HG02973 (cell line): ENCODE measurements around the gene CFAP54.
"Not testable (repeated sequence)": the region's sequence is repeated elsewhere in the genome, so short reads cannot be mapped to it uniquely, and the experiment has no call there.

Experiments used
- ATAC-seq: cut with Tn5 transposase; IDR thresholded peaks from one replicate; pipeline ENCODE4 v1.9.1; 2021; ENCODE audit warnings: moderate library complexity; ENCODE audit not compliant: unreplicated experiment

The CFAP54 gene

DNA sequence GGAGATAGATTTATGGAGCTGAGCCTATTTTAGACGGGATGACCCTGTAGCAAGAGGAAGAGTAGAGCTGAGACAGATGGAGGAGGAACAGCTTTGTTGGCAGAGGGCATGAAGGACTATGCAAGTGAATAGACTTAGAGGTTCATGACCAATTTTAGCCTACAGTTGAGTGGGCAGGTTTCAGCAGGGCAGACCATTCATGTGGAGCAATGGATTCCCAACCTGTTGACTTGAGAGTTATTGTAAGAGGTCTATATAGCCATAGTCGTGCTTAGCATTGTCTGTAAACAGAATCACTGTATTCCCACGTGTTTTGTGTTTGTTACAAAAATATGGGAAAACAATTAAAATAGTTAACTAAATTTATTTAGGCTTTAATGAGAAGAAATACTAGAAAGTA, 116.8 kb downstream of the CFAP54 start:
- no peak for ATAC-seq

DNA sequence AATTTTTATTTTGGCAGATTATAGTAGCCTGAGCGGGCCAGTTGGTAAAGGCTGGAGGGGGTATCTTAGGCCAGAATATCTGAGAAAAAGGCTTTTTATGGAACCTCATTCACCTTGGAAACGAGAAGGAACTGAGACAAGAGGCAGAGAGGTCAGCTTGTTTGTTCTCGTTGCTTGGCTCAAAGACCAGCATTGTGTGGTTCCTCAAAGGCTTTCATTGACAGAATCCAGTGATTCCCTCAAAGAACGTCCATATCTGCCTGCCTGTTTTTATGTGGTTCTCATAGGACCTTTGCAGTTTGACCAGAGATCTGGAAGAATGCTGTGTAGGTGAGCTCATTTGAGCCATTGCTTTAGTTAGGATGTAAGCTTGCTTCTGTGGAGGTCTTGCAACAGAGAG, 117.3 kb downstream of the CFAP54 start:
- no peak for ATAC-seq

DNA sequence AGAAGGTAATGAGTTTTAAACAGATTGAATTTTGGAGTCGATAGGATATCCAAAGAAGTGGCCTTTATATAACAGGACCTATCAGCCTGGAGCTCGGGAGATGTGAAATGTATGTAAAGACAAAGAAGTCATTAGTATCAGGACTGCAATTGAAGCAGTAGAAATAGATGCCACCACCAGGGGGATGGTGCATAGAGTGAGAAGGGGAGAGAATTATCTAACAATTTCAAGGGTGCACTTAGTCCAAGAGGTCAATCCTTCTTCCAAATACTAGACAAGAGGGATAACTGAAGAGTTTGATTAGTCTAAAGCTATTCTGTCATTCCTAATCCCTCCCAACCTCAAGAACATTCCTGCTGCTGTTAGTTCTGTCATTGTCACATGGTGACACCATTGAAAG, 127.8 kb downstream of the CFAP54 start:
- ATAC-seq = no peak

DNA sequence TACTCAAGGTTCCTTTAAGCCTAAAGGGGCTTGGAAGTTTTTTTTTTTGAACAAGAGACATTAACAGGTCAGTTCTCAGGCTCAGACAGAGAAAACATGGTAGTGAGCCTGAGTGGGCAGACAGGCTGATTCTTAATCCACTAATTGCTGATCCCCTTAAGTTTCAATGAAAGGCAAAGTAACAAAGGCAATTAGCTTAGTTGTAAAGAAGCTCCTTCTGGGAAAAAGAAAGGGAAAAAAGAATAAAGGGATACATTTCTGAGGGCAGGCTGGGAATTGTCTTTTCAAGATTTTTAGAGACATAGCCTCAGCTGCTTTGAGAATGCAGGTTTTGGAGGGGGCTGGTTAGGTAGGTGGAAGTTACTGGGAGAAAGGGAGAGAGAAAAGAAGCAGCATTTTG, 133.8 kb downstream of the CFAP54 start:
- no peak for ATAC-seq

DNA sequence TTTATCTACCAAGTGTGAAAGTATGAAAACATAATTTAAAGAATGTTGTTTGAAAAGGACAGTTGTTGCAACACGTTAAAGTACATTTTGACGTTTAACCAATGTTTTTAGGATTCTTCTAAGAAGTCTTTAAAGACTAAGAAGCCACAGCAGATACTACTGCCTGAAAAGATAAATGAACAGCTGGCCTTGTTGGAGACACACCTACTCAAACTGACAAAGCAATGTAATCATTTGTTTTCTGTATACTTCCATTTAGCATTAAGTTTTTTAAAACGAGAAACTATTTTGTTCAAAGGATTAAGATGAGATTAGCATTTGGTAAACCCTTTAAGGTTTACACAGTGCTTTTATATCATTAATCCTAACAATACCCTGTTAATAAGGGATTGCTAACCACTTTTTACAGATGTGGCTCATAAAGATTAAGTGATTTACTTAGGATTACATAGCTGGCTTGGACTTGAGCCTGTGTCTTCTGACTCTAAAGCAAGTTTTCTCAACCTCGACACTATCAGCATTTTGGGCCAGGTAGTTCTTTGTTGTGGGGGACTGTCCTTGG, 134.4 kb downstream of the CFAP54 start:
- ATAC-seq = no peak

DNA sequence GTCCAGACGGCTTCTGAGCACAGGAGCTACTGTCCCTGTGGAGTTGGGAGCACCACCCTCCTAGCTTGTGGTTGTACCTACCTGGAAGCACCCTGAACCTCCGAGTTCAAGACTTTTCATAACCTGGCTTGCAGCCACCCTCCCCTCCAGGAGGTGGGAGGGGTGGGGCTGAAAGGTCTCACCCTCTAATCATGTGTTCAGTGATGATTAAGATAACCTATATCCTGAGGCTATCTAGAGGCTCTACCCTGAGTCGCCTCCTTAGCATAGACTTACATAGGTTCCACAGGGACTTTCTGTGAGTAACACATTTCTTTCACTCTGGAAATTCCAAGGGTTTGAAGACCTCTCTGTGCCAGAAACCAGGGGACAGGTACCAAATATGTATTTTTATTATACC, 146.5 kb downstream of the CFAP54 start:
- no peak for ATAC-seq

DNA sequence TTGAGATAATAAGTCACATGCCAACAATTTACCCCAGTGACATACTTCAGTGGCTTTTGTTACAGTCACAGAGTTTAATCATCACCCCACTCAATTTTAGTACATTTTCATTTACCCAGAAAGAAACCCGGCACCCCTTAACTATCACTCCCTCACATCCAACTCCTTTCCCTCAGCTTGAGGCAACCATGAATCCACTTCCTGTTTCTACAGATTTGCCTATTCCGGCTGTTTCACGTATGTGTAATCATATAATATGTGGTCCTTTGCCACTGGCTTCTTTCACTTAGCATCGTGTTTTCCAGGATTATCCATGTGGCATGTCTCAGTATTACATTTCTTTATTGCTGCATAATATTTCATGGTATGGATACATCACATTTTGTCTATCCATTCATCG, 147.5 kb downstream of the CFAP54 start:
- ATAC-seq = no peak

DNA sequence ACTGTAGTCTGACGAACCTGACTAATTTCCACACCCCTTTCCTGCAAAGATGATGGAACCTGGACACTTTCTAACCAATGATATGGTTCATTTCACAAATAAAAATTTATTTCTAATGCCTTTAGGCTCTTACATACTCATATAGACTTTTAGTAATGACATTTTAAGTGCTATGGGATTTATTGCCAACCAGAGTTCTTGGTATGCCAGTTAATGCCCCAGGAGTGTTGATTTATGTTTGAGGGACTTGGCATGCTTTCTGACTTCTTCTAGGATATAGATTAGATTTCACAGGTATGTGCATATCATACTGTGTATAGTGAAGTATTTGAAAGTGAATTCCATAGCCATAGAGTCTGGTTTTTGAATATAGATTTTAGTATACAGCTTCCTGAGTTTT, 159.5 kb downstream of the CFAP54 start:
- no peak for ATAC-seq

DNA sequence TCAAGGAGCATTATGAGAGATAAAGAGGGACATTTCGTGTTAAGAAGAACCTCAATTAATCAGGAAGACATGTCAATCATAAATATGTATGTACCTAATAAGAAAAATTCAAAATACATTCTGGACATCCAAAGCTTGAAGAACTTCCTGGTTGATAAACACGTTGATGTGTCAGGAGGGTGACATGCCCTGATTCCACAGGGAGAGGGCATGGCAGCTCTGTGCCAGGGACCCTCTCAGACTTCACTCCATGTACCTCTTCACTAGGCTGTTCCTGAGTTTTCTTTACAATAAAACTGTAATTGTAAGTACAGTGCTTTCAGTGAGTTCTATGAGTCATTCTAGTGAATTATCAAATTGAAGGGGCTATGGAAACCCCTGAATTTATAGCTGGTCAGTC, 163.5 kb downstream of the CFAP54 start:
- ATAC-seq = no peak

DNA sequence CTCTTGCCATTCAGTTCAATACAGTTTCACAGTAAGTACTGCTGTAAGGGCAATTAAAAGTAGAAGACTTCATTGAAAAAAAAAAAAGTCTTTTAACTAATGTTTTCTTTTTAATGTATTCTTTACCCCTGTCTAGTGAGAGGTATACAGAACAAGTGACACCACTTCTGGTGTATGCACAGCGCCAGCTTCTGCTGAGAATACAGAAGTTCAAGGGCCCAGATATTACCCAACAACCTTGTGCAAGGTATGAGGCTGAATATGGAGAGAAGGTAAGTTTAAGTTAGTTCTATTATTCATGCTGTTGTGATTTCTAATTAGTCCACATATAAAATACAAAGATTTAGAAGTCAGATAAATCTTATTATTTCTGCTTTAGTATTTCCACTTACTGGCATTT, 168.7 kb downstream of the CFAP54 start:
- no peak for ATAC-seq

DNA sequence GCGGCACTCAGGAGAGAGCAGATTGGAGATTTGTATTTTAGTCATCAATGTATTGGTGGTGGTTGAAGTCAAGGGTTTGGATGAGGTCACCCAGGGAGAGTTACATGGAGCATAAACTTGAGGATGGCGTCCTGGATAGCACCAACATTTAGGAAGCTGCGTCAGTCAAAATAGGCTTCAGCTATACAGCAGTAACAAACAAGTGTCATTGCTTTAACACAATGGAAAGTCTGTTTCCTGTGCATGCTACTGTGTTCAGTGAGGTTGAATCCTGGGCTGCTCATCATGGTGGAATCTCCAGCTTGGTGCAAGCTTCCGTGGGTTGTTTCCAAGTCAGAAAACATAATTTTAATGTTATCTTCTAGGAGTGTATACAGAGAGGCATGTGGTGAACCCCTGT, 180.4 kb downstream of the CFAP54 start:
- ATAC-seq = no peak

DNA sequence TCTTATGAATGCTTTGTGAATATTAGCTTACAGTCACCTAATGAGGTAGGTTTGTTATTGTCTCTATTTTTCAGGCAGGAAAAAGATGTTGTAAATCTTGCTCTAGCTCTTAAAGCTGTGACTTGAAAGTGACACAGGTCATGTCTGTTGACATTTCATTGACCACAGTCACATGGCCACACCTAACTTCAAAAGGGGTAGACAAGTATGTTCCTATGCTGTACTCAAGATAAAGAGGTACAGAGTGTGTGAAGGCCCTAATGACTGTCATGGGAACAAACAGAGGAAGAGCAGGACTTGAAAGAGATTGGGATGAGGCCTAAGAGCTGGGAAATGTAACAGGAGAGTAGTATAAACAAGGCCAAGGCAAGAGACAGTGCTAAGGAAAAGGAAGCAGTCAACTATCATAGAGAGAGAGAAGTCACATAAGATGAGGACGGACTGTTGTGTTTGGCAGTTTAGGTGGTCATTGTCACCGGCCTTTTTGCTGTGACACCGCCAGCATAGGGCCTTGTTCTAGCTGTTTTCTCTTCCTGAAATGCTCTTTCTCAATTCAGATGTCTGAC, 181.0 kb downstream of the CFAP54 start:
- no peak for ATAC-seq

DNA sequence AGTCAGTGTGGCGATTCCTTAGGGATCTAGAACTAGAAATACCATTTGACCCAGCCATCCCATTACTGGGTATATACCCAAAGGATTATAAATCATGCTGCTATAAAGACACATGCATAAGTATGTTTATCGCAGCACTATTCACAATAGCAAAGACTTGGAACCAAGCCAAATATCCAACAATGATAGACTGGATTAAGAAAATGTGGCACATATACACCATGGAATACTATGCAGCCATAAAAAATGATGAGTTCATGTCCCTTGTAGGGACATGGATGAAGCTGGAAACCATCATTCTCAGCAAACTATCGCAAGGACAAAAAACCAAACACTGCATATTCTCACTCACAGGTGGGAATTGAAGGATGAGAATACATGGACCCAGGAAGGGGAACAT, 186.1 kb downstream of the CFAP54 start:
- not testable (repeated sequence) for ATAC-seq

DNA sequence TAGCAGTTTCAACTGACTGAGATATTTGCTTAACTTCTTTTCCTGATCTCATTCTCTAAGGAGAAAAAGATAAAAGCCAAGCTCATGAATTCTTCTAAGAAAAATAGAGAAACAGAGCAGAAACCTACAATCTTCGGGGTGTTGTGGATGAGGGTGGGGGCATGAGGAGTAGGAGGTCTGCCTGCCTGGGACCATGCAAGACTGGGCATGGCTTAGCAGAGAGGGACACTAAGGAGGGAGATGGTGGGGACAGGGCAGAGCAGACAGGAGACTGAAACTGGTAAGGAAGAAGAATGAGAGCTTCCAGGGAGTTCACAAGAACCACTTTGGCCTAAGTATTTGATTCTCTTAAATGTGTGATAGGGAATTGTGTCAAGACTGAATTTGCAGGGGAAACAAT, 188.0 kb downstream of the CFAP54 start:
- no peak for ATAC-seq

DNA sequence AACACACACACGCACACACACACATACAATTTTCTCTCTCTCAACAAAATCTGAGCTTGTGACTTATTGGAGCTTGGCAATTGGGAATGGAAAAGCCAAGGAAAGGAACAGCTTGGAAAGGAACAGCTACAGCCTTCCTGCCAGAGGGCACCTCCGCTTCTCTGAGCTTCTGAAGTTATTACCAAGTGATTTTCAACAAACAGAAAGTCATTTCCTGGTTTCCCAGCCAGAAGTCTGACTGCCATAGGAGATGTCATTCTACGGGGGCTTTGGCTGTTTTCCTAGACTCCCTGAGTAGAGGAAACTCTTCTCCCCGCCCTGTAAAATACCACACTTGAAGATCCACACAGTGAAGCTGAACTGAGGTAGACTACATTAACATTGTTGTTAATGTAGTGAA, 198.3 kb downstream of the CFAP54 start:
- ATAC-seq = no peak

DNA sequence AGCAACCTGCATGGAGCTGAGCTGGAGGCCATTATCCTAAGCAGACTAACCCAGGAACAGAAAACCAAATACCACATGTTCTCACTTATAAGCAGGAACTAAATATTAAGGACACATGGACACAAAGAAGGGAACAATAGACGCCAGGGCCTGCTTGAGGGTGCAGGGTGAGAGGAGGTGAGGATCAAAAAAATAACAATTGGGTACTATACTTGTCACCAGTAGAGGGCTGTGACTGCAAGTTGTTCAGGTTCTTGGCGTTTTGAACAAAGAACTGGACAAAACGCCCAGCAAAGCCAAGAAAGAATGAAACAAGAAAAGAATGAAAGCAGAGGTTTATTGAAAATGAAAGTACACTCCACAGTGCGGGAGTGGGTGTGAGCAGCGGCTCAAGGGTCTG, 209.1 kb downstream of the CFAP54 start:
- ATAC-seq = no peak

DNA sequence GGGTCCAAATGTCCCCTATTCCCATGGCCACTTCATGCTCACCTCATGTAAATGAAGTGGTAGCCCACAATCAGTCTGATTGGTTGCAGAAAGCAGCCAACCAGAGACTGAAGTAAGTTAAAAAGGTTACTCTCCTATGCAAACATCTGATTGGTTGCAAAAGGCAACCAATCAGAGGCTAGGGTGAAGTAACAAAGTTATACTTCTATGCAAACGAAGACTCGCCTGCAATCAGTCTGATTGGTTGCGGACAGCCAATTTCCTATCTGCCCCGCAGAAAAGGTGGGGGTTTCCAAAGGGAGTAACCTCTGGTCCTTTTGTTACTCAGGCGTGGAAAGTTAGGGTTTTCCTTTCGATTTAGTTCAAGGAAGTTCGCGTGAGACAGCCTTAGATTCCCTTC, 209.6 kb downstream of the CFAP54 start:
- no peak for ATAC-seq

DNA sequence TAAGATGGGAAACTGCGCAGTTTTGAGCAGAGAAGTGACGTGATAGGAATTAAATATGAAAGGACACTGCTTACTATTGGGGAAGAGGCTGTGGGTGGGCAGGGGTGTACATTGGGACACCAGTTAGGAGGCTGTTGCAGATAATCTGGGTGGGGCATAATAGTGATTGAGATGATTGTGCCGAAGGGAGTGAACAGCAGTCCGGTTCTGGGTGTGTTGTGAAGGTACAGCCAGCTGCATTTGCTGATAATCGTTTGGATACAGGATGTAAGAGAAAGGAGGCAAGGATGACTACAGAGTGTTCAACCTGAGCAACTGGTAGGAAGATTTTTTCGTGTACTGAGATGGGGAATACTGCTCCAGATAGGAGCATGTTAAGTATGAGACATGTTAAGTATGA, 212.5 kb downstream of the CFAP54 start:
- no peak for ATAC-seq

DNA sequence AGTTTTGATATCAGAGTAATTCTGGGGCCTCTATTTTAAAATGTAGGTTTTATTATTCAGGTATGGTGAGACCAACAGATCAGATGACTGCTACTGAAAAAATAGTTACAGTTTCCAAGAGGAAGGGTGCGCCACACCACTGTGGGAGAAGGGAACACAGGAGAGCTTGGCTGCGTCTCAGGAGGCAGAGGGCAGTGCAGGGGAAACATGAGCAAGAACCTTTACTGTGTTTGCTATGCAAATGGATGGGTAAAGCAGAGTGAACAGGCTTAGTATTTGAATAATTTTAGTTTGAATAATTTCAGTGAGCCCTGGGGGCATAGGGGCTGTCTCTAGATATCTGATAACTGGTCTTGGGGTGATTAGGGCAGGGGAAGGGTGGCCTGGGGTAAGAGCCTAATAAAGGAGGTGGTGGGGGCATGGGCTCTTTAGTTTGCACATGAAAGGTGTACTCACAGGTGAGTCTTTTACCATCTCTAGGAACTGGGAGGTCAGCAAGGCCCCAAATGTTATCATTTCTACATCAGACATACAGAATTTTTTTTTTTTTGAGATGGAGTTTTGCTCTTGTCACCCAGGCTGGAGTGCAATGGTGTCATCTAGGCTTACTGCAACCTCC, 220.9 kb downstream of the CFAP54 start:
- ATAC-seq = no peak

DNA sequence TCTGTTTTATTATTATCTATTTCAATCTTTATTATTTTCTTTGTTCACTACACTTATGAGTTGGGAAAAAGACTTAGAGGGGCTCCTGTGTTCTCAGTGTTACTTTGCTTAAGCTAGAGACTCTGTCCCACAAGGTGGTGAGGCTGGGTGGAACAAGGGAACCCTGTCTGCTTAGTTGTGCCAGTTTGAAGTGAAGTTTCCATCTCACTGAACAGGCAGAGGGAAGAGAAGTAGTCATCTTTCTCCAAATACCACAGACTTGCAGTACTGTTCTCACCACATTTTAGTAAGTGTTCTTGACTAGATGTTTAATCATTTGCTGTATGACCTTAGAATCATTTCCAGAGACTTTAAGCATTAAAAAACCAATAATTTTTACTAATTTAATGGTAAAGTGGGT, 222.0 kb downstream of the CFAP54 start:
- ATAC-seq = no peak

DNA sequence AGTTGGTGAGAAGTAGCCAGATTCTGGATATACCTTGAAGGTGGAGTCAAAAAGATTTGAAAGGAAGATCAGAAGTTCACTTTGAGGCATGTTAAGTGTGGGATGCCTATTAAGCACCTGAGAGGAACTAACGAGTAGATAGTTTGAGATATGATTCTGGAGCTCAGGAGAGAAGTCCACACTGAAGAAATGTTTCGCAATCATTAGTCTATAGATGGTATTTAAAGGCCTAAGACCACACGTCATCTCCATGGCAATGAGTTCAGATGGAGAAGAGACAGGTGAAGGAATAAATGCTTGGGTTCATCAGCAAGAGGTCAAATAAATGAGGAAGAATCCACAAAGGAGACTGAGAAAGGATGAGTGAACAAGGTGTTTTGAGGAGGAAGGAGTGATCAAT, 224.8 kb downstream of the CFAP54 start:
- no peak for ATAC-seq

DNA sequence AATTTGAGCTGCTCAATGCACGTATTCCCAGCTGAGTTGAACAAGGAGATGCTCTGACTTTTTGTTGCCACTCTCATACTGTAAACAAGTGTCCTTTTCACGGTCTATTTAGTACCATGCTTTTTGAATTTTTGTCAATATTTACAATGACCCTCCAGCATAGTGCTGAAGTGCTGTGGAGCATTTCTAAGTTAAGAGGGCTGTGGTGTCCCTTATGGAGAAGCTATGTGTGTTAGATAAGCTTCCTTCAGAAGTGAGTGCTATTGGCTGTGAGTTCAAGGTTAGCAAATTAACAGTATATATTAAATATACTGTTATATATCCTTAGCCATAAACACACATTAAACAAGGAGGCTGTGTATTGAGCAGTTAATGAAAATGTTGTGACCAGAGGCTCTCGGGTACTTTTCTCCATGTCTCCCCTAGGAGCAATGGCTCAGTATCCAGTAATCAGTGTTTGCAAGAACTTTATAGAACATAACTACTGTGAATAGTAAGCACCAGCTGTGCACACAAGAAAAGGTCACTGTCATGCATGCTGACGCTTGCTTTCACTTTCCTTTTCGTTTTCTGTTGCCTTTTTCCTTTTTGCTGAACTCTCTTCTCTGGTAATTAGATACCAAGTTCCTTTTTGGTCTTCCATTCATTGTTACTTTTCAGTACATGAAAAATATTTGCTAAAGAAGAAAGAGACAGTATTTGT, 230.4 kb downstream of the CFAP54 start:
- peak; percentile 95 for ATAC-seq

DNA sequence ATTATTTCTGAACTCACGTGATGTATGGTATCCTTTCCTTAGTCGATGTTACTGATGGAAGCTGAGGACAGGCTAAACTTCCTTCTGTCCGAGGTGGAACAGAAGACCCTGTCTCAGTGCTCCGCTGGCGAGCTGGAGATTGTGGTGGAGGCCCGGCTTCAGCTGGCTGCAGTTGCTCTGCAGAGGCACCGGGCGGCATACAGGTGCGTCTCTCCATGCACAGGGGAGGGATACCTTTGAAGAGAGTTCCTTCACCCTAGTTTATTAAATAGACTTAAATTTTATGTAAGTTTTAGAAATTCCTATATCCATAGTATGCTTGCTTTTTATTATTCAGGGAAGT, 231.0 kb downstream of the CFAP54 start:
- peak; percentile 61 for ATAC-seq
